WTC11 (cell line): ENCODE data around the gene KLK15.

Experiments
- ATF3 ChIP-seq: sonication (generic); formaldehyde crosslinking; conservative IDR thresholded peaks from 2 replicates; pipeline ENCODE4 v1.8.1; 2022; ENCODE audit warnings: mild to moderate bottlenecking, missing genetic modification reagents
- CBFB ChIP-seq: sonication (generic); formaldehyde crosslinking; IDR thresholded peaks from 2 replicates; pipeline ENCODE4 v1.8.1; 2022; ENCODE audit warnings: mild to moderate bottlenecking, low read depth, missing genetic modification reagents
- CREB1 ChIP-seq: sonication (generic); formaldehyde crosslinking; IDR thresholded peaks from 2 replicates; pipeline ENCODE4 v1.8.0; 2023; ENCODE audit warnings: mild to moderate bottlenecking, missing genetic modification reagents
- CREM ChIP-seq: sonication (generic); formaldehyde crosslinking; IDR thresholded peaks from 2 replicates; pipeline ENCODE4 v1.8.1; 2022; ENCODE audit warnings: mild to moderate bottlenecking, missing genetic modification reagents, moderate library complexity
- CTCF ChIP-seq: fragments of 200-600 bp; IDR thresholded peaks from 2 replicates; pipeline ENCODE4 v1.8.0; 2022; ENCODE audit warnings: antibody characterized with exemption
- FOXJ3 ChIP-seq: sonication (generic); formaldehyde crosslinking; IDR thresholded peaks from 2 replicates; pipeline ENCODE4 v1.9.0; 2021; ENCODE audit warnings: missing genetic modification reagents, mild to moderate bottlenecking, borderline replicate concordance
- HMGA2 ChIP-seq: fragments of 250-450 bp; sonication (Bioruptor Pico); IDR thresholded peaks from 2 replicates; pipeline ENCODE4 v1.4.0; 2021; ENCODE audit warnings: mild to moderate bottlenecking, moderate library complexity
- IRF1 ChIP-seq: sonication (generic); formaldehyde crosslinking; IDR thresholded peaks from 2 replicates; pipeline ENCODE4 v1.8.0; 2023; ENCODE audit warnings: missing genetic modification reagents
- MYBL2 ChIP-seq: sonication (generic); formaldehyde crosslinking; IDR thresholded peaks from 2 replicates; pipeline ENCODE4 v1.8.1; 2023; ENCODE audit warnings: mild to moderate bottlenecking, moderate library complexity, missing genetic modification reagents
- NFE2L1 ChIP-seq: sonication (generic); formaldehyde crosslinking; IDR thresholded peaks from 2 replicates; pipeline ENCODE4 v1.8.1; 2023; ENCODE audit warnings: missing genetic modification reagents
- NFYB ChIP-seq: sonication (generic); formaldehyde crosslinking; conservative IDR thresholded peaks from 2 replicates; pipeline ENCODE4 v1.8.0; 2022; ENCODE audit warnings: low read depth, missing genetic modification reagents
- RELA ChIP-seq: sonication (generic); formaldehyde crosslinking; IDR thresholded peaks from 2 replicates; pipeline ENCODE4 v1.8.1; 2022; ENCODE audit warnings: missing genetic modification reagents, mild to moderate bottlenecking, borderline replicate concordance
- ZBTB43 ChIP-seq: sonication (generic); formaldehyde crosslinking; IDR thresholded peaks from 2 replicates; pipeline ENCODE4 v1.8.1; 2023; ENCODE audit warnings: mild to moderate bottlenecking, missing genetic modification reagents
- ZNF512 ChIP-seq: sonication (generic); formaldehyde crosslinking; IDR thresholded peaks from 2 replicates; pipeline ENCODE4 v1.8.1; 2022; ENCODE audit warnings: missing genetic modification reagents, borderline replicate concordance

GRCh38 chr19:50780753-50781435, 52.5 kb downstream of the KLK15 start:
- TF ChIP-seq CTCF = no peak
- no peak for TF ChIP-seq CREM (CRISPR knock-in tag)
- no peak for TF ChIP-seq NFE2L1 (CRISPR knock-in tag)
- TF ChIP-seq ZNF512 (CRISPR knock-in tag) = no peak
- no peak for TF ChIP-seq MYBL2 (CRISPR knock-in tag)
- TF ChIP-seq ATF3 (CRISPR knock-in tag) = no peak
- no peak for TF ChIP-seq IRF1 (CRISPR knock-in tag)
- TF ChIP-seq ZBTB43 (CRISPR knock-in tag) = no peak
- no peak for TF ChIP-seq HMGA2 (CRISPR knock-in tag)
- TF ChIP-seq NFYB (CRISPR knock-in tag) = no peak
- no peak for TF ChIP-seq FOXJ3 (CRISPR knock-in tag)
- no peak for TF ChIP-seq RELA
- no peak for TF ChIP-seq CBFB
- no peak for TF ChIP-seq CREB1 (CRISPR knock-in tag)
